HCT116 (cell line): ENCODE results near the gene TNFRSF14. TPM values are rescaled to one million over a fixed set of nuclear protein-coding genes. Genes with fewer than 3 reads are reported as not detected.

Source experiments
- ATAC-seq: fragments of 200-7000 bp; cut with Tn5 transposase; 2 replicates; pipeline ENCODE4 v1.9.1; 2020; ENCODE audit warnings: mild to moderate bottlenecking, moderate library complexity
- BruUV-seq: library from RNA; stranded (reverse); fragments of 400-500 nt; replicated peaks from 2 replicates; lab custom pipeline; 2021; lab: Mats Ljungman, UMichigan
- CTCF ChIA-PET: fragments of 300-600 bp; sonication (Branson Sonifier 250); formaldehyde crosslinking; loops from one replicate; lab custom pipeline; 2021; ENCODE audit warnings: antibody characterized with exemption; lab: Charles Lee
- POLR2A ChIA-PET: fragments of 300-600, 350-600 bp; sonication (Branson Sonifier 250); formaldehyde crosslinking; loops from one replicate; lab custom pipeline; 2021; ENCODE audit warnings: antibody characterized with exemption; lab: Charles Lee
- RAD21 ChIA-PET, 2 experiments: fragments of 300-600 bp; sonication (Branson Sonifier 250); formaldehyde crosslinking; loops; one replicate each; lab custom pipeline; 2023; ENCODE audit warnings: low total read pairs in 2 of 2; ENCODE audit not compliant: uncharacterized antibody in 2 of 2, unreplicated experiment in 2 of 2, low non-redundant PET in 1 of 2; lab: Charles Lee
- DNase-seq: peaks from one replicate; pipeline ENCODE4 v3.0.0-alpha.2; 2010; ENCODE audit warnings: low read depth, low spot score
- H2AFZ ChIP-seq: fragments of 200-600 bp; shearing (Covaris generic), sonication (generic); 2 replicates; pipeline ENCODE4 v1.6.1; 2017; ENCODE audit warnings: low read depth, mixed run types, mixed read lengths, antibody characterized with exemption, low read length; ENCODE audit not compliant: poor library complexity, severe bottlenecking
- H3K27ac ChIP-seq: 2 replicates; pipeline ENCODE4 v1.5.1; 2012; ENCODE audit warnings: low read depth, low read length
- H3K27me3 ChIP-seq: fragments of 200-600 bp; sonication (generic); 2 replicates; pipeline ENCODE4 v1.6.1; 2016; ENCODE audit warnings: mixed run types, low read length, mixed read lengths; ENCODE audit not compliant: insufficient read depth
- H3K36me3 ChIP-seq, 2 experiments: fragments of 200-500 bp in 1 of 2; fragments of 200-600 bp in 1 of 2; sonication (Bioruptor generic) in 1 of 2; sonication (generic) in 1 of 2; 2 replicates each; pipeline versions ENCODE4 v1.5.1 to v1.6.1; 2014 to 2016; ENCODE audit warnings: low read length in 2 of 2, inconsistent platforms in 1 of 2, mixed read lengths in 1 of 2, mixed run types in 1 of 2; ENCODE audit not compliant: insufficient read depth in 2 of 2, control insufficient read depth in 1 of 2
- H3K4me1 ChIP-seq, 2 experiments: fragments of 200-600 bp in 1 of 2; sonication (generic) in 1 of 2; 2 replicates each; pipeline versions ENCODE4 v1.5.1 to v1.6.1; 2012 to 2017; ENCODE audit warnings: low read length in 2 of 2, inconsistent platforms in 1 of 2, mild to moderate bottlenecking in 1 of 2, mixed read lengths in 1 of 2, mixed run types in 1 of 2, moderate library complexity in 1 of 2; ENCODE audit not compliant: insufficient read depth in 2 of 2, control insufficient read depth in 1 of 2
- H3K4me2 ChIP-seq: fragments of 200-600 bp; sonication (generic); 2 replicates; pipeline ENCODE4 v1.6.1; 2017; ENCODE audit warnings: mixed run types, low read length, mixed read lengths
- H3K4me3 ChIP-seq, 2 experiments: fragments of 200-600 bp in 1 of 2; sonication (generic) in 1 of 2; replicated peaks in 1 of 2; 2 replicates each; pipeline ENCODE4 v1.5.1; 2011 to 2016; ENCODE audit warnings: low read length in 2 of 2, control low read depth in 1 of 2, low read depth in 1 of 2, mild to moderate bottlenecking in 1 of 2, mixed read lengths in 1 of 2, mixed run types in 1 of 2
- H3K79me2 ChIP-seq: fragments of 200-600 bp; sonication (generic); 2 replicates; pipeline ENCODE4 v1.6.1; 2017; ENCODE audit warnings: mild to moderate bottlenecking, mixed run types, low read length, moderate library complexity, mixed read lengths; ENCODE audit not compliant: insufficient read depth
- H3K9ac ChIP-seq: fragments of 200-600 bp; sonication (generic); 2 replicates; pipeline ENCODE4 v1.6.1; 2016; ENCODE audit warnings: low read length, mixed read lengths
- H3K9me2 ChIP-seq: fragments of 200-600 bp; sonication (generic), shearing (Covaris generic); 2 replicates; pipeline ENCODE4 v1.6.1; 2017; ENCODE audit warnings: mixed run types, mild to moderate bottlenecking, moderate library complexity; ENCODE audit not compliant: insufficient read depth
- H3K9me3 ChIP-seq, 2 experiments: fragments of 200-500 bp in 1 of 2; fragments of 200-600 bp in 1 of 2; sonication (Bioruptor generic) in 1 of 2; sonication (generic) in 1 of 2; 2 replicates each; pipeline ENCODE4 v1.6.1; 2014 to 2017; ENCODE audit warnings: low read length in 2 of 2, mixed read lengths in 2 of 2, inconsistent platforms in 1 of 2, low read depth in 1 of 2, mild to moderate bottlenecking in 1 of 2, mixed run types in 1 of 2, moderate library complexity in 1 of 2; ENCODE audit not compliant: control insufficient read depth in 1 of 2, insufficient read depth in 1 of 2
- H4K20me1 ChIP-seq: fragments of 200-600 bp; sonication (generic), shearing (Covaris generic); 2 replicates; pipeline ENCODE4 v1.6.1; 2017; ENCODE audit warnings: mixed run types, mild to moderate bottlenecking, moderate library complexity; ENCODE audit not compliant: insufficient read depth
- CEBPB ChIP-seq: IDR thresholded peaks from 2 replicates; pipeline ENCODE4 v1.6.1; 2012; ENCODE audit warnings: low read depth
- FOSL1 ChIP-seq: IDR thresholded peaks from 2 replicates; pipeline ENCODE4 v1.6.1; 2012; ENCODE audit warnings: low read depth
- RAD21 ChIP-seq: IDR thresholded peaks from 2 replicates; pipeline ENCODE4 v1.6.1; 2012; ENCODE audit warnings: low read depth, mild to moderate bottlenecking
- SIN3A ChIP-seq: IDR thresholded peaks from 2 replicates; pipeline ENCODE4 v1.6.1; 2012; ENCODE audit warnings: low read depth
- SP1 ChIP-seq: IDR thresholded peaks from 2 replicates; pipeline ENCODE4 v1.6.1; 2012; ENCODE audit warnings: low read depth
- TCF7L2 ChIP-seq: IDR thresholded peaks from 2 replicates; pipeline ENCODE4 v1.7.0; 2011; ENCODE audit warnings: borderline replicate concordance, inconsistent platforms; ENCODE audit not compliant: insufficient read depth, insufficient read length; ENCODE audit errors: extremely low read depth
- YY1 ChIP-seq: IDR thresholded peaks from 2 replicates; pipeline ENCODE4 v1.6.1; 2011; ENCODE audit warnings: low read length, low read depth, moderate library complexity, mild to moderate bottlenecking; ENCODE audit not compliant: insufficient replicate concordance; ENCODE audit errors: extremely low read depth
- ZFX ChIP-seq: fragments of 450-650 bp; IDR thresholded peaks from 2 replicates; pipeline ENCODE4 v1.6.1; 2017
- intact Hi-C: fragments of 100-400 bp; cut with micrococcal nuclease; formaldehyde crosslinking; loops from 2 replicates; pipeline ENCODE4 v1.10.0; 2022
- total RNA-seq: library from RNA; stranded (reverse); gene quantifications from one replicate; pipeline ENCODE4 v1.2.1, GENCODE V29; 2021; ENCODE audit not compliant: unreplicated experiment
- TF ChIP-seq, protein P1 (sequence below): IDR thresholded peaks from 2 replicates; pipeline ENCODE4 v1.6.1; 2011; ENCODE audit warnings: mild to moderate bottlenecking, low read length, moderate library complexity; ENCODE audit not compliant: insufficient replicate concordance; ENCODE audit errors: extremely low read depth
- TF ChIP-seq, protein P2 (sequence below): IDR thresholded peaks from 2 replicates; pipeline ENCODE4 v1.6.1; 2012
- TF ChIP-seq, protein P3 (sequence below), 3 experiments: fragments of 200-600 bp in 1 of 3; sonication (generic) in 1 of 3; IDR thresholded peaks in 2 of 3; conservative IDR thresholded peaks in 1 of 3; 2 replicates each; pipeline ENCODE4 v1.5.1; 2012 to 2017; ENCODE audit warnings: low read depth in 2 of 3, low read length in 2 of 3, antibody characterized with exemption in 1 of 3, borderline replicate concordance in 1 of 3, control low read depth in 1 of 3, mild to moderate bottlenecking in 1 of 3, mixed read lengths in 1 of 3, mixed run types in 1 of 3, moderate library complexity in 1 of 3; ENCODE audit not compliant: insufficient read depth in 1 of 3
- TF ChIP-seq, protein P4 (sequence below): IDR thresholded peaks from 2 replicates; pipeline ENCODE4 v1.6.1; 2012; ENCODE audit warnings: low read depth

The TNFRSF14 gene
- total RNA-seq, 1 experiment from 2014 or later, result 0.66 TPM

DNA sequence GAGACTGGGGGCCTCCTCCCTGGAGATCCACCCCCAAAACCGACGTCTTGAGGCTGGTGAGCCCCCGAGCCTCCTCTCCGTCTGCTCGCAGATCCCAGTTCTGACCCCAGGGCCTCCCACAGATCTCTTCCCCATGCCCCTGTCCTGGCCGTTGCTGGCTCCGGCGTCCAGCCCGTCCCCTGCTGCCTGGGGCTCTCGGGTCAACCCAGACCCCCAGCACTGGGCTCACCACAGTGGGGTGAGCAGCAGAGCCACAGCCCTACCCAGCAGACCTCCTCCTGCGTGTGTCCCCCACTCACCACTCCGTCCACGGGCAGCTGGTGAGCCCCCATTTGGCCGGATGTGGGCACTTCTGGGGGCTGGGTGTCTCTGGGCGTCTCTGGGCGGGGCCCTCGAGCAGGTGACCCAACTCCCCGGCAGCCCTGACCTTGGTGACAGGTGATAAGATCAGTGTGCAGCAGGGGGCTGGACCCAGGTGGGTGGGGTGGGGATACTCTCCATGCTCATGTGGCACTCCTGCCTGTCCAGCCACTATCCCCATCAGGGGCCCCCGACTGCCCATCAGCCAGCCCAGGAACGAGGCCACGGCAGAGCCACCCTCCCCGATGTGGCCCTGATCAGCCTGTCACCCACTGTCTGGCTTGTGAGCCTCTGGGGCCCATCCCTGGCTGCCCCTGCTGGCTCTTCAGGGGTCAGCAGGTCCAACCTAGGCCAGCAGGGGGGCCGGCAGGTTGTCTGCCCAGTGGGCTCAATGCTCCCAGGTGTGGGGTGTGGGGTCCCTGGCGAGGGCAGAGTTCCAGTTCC lies 709 bp downstream of the TNFRSF14 start:
- RAD21 ChIA-PET, result no interaction called here
- intact Hi-C loops, result no loop called here
- no peak overlapping the region for H3K27ac ChIP-seq

More for the DNA sequence above, 709 bp downstream of the TNFRSF14 start:
- ATAC-seq (no peak), DNase-seq (no peak)
- ChIA-PET CTCF (no interaction called here), POLR2A (no interaction called here)
- BruUV-seq, result no TSS peak
- no peak overlapping the region for H3K9ac ChIP-seq
- no peak overlapping the region for H2AFZ ChIP-seq
- H3K9me2 ChIP-seq, result no peaks in the 10 kb centered on the region
- H3K4me2 ChIP-seq, result no peak overlapping the region
- H3K4me1 ChIP-seq, result no peaks in the 10 kb centered on the region
- no peaks in the 10 kb centered on the region for H3K9me3 ChIP-seq
- no peaks in the 10 kb centered on the region for H4K20me1 ChIP-seq
- no peak overlapping the region for H3K4me3 ChIP-seq
- H3K36me3 ChIP-seq, result no peaks in the 10 kb centered on the region
- TF ChIP-seq SIN3A (no peak), CEBPB (no peak), SP1 (no peak), FOSL1 (no peak), RAD21 (no peak), YY1 (no peak), TCF7L2 (no peak), ZFX (no peak)
- TF ChIP-seq, protein P1, sequence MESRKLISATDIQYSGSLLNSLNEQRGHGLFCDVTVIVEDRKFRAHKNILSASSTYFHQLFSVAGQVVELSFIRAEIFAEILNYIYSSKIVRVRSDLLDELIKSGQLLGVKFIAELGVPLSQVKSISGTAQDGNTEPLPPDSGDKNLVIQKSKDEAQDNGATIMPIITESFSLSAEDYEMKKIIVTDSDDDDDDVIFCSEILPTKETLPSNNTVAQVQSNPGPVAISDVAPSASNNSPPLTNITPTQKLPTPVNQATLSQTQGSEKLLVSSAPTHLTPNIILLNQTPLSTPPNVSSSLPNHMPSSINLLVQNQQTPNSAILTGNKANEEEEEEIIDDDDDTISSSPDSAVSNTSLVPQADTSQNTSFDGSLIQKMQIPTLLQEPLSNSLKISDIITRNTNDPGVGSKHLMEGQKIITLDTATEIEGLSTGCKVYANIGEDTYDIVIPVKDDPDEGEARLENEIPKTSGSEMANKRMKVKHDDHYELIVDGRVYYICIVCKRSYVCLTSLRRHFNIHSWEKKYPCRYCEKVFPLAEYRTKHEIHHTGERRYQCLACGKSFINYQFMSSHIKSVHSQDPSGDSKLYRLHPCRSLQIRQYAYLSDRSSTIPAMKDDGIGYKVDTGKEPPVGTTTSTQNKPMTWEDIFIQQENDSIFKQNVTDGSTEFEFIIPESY, result no peak
- TF ChIP-seq, protein P2, sequence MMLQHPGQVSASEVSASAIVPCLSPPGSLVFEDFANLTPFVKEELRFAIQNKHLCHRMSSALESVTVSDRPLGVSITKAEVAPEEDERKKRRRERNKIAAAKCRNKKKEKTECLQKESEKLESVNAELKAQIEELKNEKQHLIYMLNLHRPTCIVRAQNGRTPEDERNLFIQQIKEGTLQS, result no peak
- TF ChIP-seq, protein P3, sequence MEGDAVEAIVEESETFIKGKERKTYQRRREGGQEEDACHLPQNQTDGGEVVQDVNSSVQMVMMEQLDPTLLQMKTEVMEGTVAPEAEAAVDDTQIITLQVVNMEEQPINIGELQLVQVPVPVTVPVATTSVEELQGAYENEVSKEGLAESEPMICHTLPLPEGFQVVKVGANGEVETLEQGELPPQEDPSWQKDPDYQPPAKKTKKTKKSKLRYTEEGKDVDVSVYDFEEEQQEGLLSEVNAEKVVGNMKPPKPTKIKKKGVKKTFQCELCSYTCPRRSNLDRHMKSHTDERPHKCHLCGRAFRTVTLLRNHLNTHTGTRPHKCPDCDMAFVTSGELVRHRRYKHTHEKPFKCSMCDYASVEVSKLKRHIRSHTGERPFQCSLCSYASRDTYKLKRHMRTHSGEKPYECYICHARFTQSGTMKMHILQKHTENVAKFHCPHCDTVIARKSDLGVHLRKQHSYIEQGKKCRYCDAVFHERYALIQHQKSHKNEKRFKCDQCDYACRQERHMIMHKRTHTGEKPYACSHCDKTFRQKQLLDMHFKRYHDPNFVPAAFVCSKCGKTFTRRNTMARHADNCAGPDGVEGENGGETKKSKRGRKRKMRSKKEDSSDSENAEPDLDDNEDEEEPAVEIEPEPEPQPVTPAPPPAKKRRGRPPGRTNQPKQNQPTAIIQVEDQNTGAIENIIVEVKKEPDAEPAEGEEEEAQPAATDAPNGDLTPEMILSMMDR (IDR thresholded peaks at IDR 0.05 in 2 of 3, conservative IDR thresholded peaks at IDR 0.05 in 1 of 3; ENCODE audit: borderline replicate concordance in 1 of 3, insufficient read depth in 1 of 3, low read depth in 2 of 3, low read length in 2 of 3), result no peak
- TF ChIP-seq, protein P4, sequence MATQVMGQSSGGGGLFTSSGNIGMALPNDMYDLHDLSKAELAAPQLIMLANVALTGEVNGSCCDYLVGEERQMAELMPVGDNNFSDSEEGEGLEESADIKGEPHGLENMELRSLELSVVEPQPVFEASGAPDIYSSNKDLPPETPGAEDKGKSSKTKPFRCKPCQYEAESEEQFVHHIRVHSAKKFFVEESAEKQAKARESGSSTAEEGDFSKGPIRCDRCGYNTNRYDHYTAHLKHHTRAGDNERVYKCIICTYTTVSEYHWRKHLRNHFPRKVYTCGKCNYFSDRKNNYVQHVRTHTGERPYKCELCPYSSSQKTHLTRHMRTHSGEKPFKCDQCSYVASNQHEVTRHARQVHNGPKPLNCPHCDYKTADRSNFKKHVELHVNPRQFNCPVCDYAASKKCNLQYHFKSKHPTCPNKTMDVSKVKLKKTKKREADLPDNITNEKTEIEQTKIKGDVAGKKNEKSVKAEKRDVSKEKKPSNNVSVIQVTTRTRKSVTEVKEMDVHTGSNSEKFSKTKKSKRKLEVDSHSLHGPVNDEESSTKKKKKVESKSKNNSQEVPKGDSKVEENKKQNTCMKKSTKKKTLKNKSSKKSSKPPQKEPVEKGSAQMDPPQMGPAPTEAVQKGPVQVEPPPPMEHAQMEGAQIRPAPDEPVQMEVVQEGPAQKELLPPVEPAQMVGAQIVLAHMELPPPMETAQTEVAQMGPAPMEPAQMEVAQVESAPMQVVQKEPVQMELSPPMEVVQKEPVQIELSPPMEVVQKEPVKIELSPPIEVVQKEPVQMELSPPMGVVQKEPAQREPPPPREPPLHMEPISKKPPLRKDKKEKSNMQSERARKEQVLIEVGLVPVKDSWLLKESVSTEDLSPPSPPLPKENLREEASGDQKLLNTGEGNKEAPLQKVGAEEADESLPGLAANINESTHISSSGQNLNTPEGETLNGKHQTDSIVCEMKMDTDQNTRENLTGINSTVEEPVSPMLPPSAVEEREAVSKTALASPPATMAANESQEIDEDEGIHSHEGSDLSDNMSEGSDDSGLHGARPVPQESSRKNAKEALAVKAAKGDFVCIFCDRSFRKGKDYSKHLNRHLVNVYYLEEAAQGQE, result no peak
- H3K27me3 ChIP-seq, result no peaks in the 10 kb centered on the region
- no peaks in the 10 kb centered on the region for H3K79me2 ChIP-seq
